HG02870 (cell line): Measurements from ENCODE around the gene FAM200B.

Source experiments
- ATAC-seq: cut with Tn5 transposase; IDR thresholded peaks from one replicate; pipeline ENCODE4 v1.9.1; 2021; ENCODE audit warnings: mild to moderate bottlenecking, moderate library complexity; ENCODE audit not compliant: unreplicated experiment

The FAM200B gene

GRCh38 chr4:15668566-15669435, 12.8 kb upstream of the FAM200B start:
- no peak for ATAC-seq

- no peak for ATAC-seq
Observed at GRCh38 chr4:15670576-15670975, 11.1 kb upstream of the FAM200B start.

GRCh38 chr4:15672101-15672500, 9.5 kb upstream of the FAM200B start:
- no peak for ATAC-seq

GRCh38 chr4:15673337-15673736, 8.3 kb upstream of the FAM200B start:
- no peak for ATAC-seq

GRCh38 chr4:15674046-15674445, 7.6 kb upstream of the FAM200B start:
- no peak for ATAC-seq

- ATAC-seq: no peak
Observed at GRCh38 chr4:15674926-15675325, 6.7 kb upstream of the FAM200B start.

GRCh38 chr4:15675356-15675755, 6.3 kb upstream of the FAM200B start:
- no peak for ATAC-seq

GRCh38 chr4:15676039-15676438, 5.6 kb upstream of the FAM200B start:
- no peak for ATAC-seq

GRCh38 chr4:15676899-15677298, 4.7 kb upstream of the FAM200B start:
- ATAC-seq: no peak

- no peak for ATAC-seq
Observed at GRCh38 chr4:15677507-15677988, 4.1 kb upstream of the FAM200B start.

GRCh38 chr4:15681067-15681371, 608 bp upstream of the FAM200B start:
- ATAC-seq: no peak

GRCh38 chr4:15682242-15683142, 865 bp downstream of the FAM200B start:
- ATAC-seq: no peak

- ATAC-seq: no peak
Observed at GRCh38 chr4:15683143-15683495, 1.5 kb downstream of the FAM200B start.

- ATAC-seq: no peak
Observed at GRCh38 chr4:15684498-15684897, 2.9 kb downstream of the FAM200B start.

GRCh38 chr4:15688051-15688450, 6.4 kb downstream of the FAM200B start:
- no peak for ATAC-seq

GRCh38 chr4:15689540-15689939, 7.9 kb downstream of the FAM200B start:
- no peak for ATAC-seq

GRCh38 chr4:15690020-15690809, 8.6 kb downstream of the FAM200B start:
- no peak for ATAC-seq

GRCh38 chr4:15691346-15692135, 9.9 kb downstream of the FAM200B start:
- ATAC-seq: no peak

GRCh38 chr4:15692602-15693001, 11.0 kb downstream of the FAM200B start:
- no peak for ATAC-seq

- no peak for ATAC-seq
Observed at GRCh38 chr4:15694431-15694830, 12.8 kb downstream of the FAM200B start.
